ENCODE data around the gene PPP3CA. TPM values are rescaled to one million over a fixed set of nuclear protein-coding genes. Genes with fewer than 3 reads are reported as not detected.

PPP3CA gene
- total RNA-seq, 1 experiment from 2014 or later = 31.0 TPM

- POLR2A ChIA-PET = no interaction called here
- BruUV-seq (replicated peaks) = no TSS peak
Measured at GRCh38 chr4:101218346-101218745, 129.0 kb downstream of the PPP3CA start.

GRCh38 chr4:101217353-101218031 lies 129.8 kb downstream of the PPP3CA start:
- in situ Hi-C loops (cut with HindIII; ENCODE audit: low pct_unique_long_range_greater_than_20kb, low sequenced_read_pairs) (no loop called here), intact Hi-C loops (cut with micrococcal nuclease; ENCODE audit: unreplicated experiment) (no loop called here)
- no peaks in the 10 kb centered on the region; the same call in 1 of the 2 replicates for H3K4me1 ChIP-seq (ENCODE audit: control insufficient read depth, insufficient read depth, low read length)
- no peaks in the 10 kb centered on the region for H3K27me3 ChIP-seq (ENCODE audit: control insufficient read depth, insufficient read depth, low read length)
- ATAC-seq (no peak), DNase-seq (ENCODE audit: low read depth, low spot score) (no peak)
- H3K4me3 ChIP-seq (ENCODE audit: low read depth in 2 of 2, low read length in 2 of 2) = no peak overlapping the region
- no peak overlapping the region for H3K27ac ChIP-seq (ENCODE audit: low read length)
- CTCF ChIA-PET = no interaction called here
- no peaks in the 10 kb centered on the region for H3K9me3 ChIP-seq (ENCODE audit: control insufficient read depth, insufficient read depth, low read depth, low read length)
- BruUV-seq (replicated peaks) = no TSS peak
- POLR2A ChIA-PET = interaction anchor here (0.6 kb wide), 1 partner anchor 287 kb away, joined by 10 read pairs; no protein-coding TSS in a partner anchor
- TF ChIP-seq, protein P1, sequence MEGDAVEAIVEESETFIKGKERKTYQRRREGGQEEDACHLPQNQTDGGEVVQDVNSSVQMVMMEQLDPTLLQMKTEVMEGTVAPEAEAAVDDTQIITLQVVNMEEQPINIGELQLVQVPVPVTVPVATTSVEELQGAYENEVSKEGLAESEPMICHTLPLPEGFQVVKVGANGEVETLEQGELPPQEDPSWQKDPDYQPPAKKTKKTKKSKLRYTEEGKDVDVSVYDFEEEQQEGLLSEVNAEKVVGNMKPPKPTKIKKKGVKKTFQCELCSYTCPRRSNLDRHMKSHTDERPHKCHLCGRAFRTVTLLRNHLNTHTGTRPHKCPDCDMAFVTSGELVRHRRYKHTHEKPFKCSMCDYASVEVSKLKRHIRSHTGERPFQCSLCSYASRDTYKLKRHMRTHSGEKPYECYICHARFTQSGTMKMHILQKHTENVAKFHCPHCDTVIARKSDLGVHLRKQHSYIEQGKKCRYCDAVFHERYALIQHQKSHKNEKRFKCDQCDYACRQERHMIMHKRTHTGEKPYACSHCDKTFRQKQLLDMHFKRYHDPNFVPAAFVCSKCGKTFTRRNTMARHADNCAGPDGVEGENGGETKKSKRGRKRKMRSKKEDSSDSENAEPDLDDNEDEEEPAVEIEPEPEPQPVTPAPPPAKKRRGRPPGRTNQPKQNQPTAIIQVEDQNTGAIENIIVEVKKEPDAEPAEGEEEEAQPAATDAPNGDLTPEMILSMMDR (IDR thresholded peaks at IDR 0.05) = no peak
- TF ChIP-seq SIN3A (IDR thresholded peaks at IDR 0.05; ENCODE audit: borderline replicate concordance, insufficient read depth, low read depth, low read length) = no peak
- TF ChIP-seq POLR2AphosphoS5 (IDR thresholded peaks at IDR 0.05; ENCODE audit: low read depth, low read length) = no peak
- no peak for TF ChIP-seq TCF7L2 (IDR thresholded peaks at IDR 0.05; ENCODE audit: low read depth, low read length)
- TF ChIP-seq, protein P2, sequence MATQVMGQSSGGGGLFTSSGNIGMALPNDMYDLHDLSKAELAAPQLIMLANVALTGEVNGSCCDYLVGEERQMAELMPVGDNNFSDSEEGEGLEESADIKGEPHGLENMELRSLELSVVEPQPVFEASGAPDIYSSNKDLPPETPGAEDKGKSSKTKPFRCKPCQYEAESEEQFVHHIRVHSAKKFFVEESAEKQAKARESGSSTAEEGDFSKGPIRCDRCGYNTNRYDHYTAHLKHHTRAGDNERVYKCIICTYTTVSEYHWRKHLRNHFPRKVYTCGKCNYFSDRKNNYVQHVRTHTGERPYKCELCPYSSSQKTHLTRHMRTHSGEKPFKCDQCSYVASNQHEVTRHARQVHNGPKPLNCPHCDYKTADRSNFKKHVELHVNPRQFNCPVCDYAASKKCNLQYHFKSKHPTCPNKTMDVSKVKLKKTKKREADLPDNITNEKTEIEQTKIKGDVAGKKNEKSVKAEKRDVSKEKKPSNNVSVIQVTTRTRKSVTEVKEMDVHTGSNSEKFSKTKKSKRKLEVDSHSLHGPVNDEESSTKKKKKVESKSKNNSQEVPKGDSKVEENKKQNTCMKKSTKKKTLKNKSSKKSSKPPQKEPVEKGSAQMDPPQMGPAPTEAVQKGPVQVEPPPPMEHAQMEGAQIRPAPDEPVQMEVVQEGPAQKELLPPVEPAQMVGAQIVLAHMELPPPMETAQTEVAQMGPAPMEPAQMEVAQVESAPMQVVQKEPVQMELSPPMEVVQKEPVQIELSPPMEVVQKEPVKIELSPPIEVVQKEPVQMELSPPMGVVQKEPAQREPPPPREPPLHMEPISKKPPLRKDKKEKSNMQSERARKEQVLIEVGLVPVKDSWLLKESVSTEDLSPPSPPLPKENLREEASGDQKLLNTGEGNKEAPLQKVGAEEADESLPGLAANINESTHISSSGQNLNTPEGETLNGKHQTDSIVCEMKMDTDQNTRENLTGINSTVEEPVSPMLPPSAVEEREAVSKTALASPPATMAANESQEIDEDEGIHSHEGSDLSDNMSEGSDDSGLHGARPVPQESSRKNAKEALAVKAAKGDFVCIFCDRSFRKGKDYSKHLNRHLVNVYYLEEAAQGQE (IDR thresholded peaks at IDR 0.05; ENCODE audit: insufficient read depth in 1 of 2, low read depth in 2 of 2, low read length in 1 of 2) = no peak
- no peaks in the 10 kb centered on the region; the same call in 1 of the 2 replicates for H3K36me3 ChIP-seq (ENCODE audit: control insufficient read depth, insufficient read depth, low read length)

More at GRCh38 chr4:101218346-101218745, 129.0 kb downstream of the PPP3CA start:
- Histone ChIP-seq H3K4me3 (ENCODE audit: low read depth in 2 of 2, low read length in 2 of 2) (no peak overlapping the region), H3K27me3 (ENCODE audit: control insufficient read depth, insufficient read depth, low read length) (no peaks in the 10 kb centered on the region), H3K9me3 (ENCODE audit: control insufficient read depth, insufficient read depth, low read depth, low read length) (no peaks in the 10 kb centered on the region), H3K27ac (ENCODE audit: low read length) (no peak overlapping the region), H3K36me3 (ENCODE audit: control insufficient read depth, insufficient read depth, low read length) (no peaks in the 10 kb centered on the region; the same call in 1 of the 2 replicates), H3K4me1 (ENCODE audit: control insufficient read depth, insufficient read depth, low read length) (no peaks in the 10 kb centered on the region; the same call in 1 of the 2 replicates)
- CTCF ChIA-PET = no interaction called here
- intact Hi-C loops (cut with micrococcal nuclease; ENCODE audit: unreplicated experiment) = no loop called here
- TF ChIP-seq, protein P2 (IDR thresholded peaks at IDR 0.05; ENCODE audit: insufficient read depth in 1 of 2, low read depth in 2 of 2, low read length in 1 of 2) = no peak
- TF ChIP-seq, protein P1 (IDR thresholded peaks at IDR 0.05) = no peak
- TF ChIP-seq SIN3A (IDR thresholded peaks at IDR 0.05; ENCODE audit: borderline replicate concordance, insufficient read depth, low read depth, low read length) = no peak
- TF ChIP-seq POLR2AphosphoS5 (IDR thresholded peaks at IDR 0.05; ENCODE audit: low read depth, low read length) = no peak
- no peak for TF ChIP-seq TCF7L2 (IDR thresholded peaks at IDR 0.05; ENCODE audit: low read depth, low read length)
- no peak for ATAC-seq
- in situ Hi-C loops (cut with HindIII; ENCODE audit: low pct_unique_long_range_greater_than_20kb, low sequenced_read_pairs) = no loop called here
- DNase-seq (ENCODE audit: low read depth, low spot score) = no peak
